ENCODE data around the gene SDK1.

SDK1 gene

GRCh38 chr7:4097001-4097609, 796.1 kb downstream of the SDK1 start:
- no peak for DNase-seq

GRCh38 chr7:4098169-4098568, 797.1 kb downstream of the SDK1 start:
- DNase-seq = no peak

GRCh38 chr7:4099651-4100050, 798.6 kb downstream of the SDK1 start:
- DNase-seq = no peak

GRCh38 chr7:4100148-4100547, 799.1 kb downstream of the SDK1 start:
- DNase-seq = no peak

- DNase-seq = no peak
Measured at GRCh38 chr7:4100691-4101090, 799.6 kb downstream of the SDK1 start.

GRCh38 chr7:4102231-4102841, 801.3 kb downstream of the SDK1 start:
- no peak for DNase-seq

GRCh38 chr7:4103352-4104091, 802.5 kb downstream of the SDK1 start:
- no peak for DNase-seq

- no peak for DNase-seq
Measured at GRCh38 chr7:4107839-4108238, 806.8 kb downstream of the SDK1 start.

- DNase-seq = no peak
Measured at GRCh38 chr7:4108951-4109350, 807.9 kb downstream of the SDK1 start.

- DNase-seq = no peak
Measured at GRCh38 chr7:4109481-4110110, 808.5 kb downstream of the SDK1 start.

GRCh38 chr7:4110438-4110837, 809.4 kb downstream of the SDK1 start:
- no peak for DNase-seq

GRCh38 chr7:4111166-4111565, 810.1 kb downstream of the SDK1 start:
- no peak for DNase-seq

- no peak for DNase-seq
Measured at GRCh38 chr7:4113271-4113670, 812.2 kb downstream of the SDK1 start.

GRCh38 chr7:4113976-4114375, 812.9 kb downstream of the SDK1 start:
- no peak for DNase-seq

- no peak for DNase-seq
Measured at GRCh38 chr7:4115442-4115841, 814.4 kb downstream of the SDK1 start.

- DNase-seq = no peak
Measured at GRCh38 chr7:4115941-4116610, 815.0 kb downstream of the SDK1 start.

GRCh38 chr7:4119848-4120247, 818.8 kb downstream of the SDK1 start:
- DNase-seq = no peak

GRCh38 chr7:4123346-4123745, 822.3 kb downstream of the SDK1 start:
- DNase-seq = no peak

- no peak for DNase-seq
Measured at GRCh38 chr7:4123823-4124222, 822.8 kb downstream of the SDK1 start.

GRCh38 chr7:4124556-4125477, 823.8 kb downstream of the SDK1 start:
- no peak for DNase-seq

GRCh38 chr7:4127909-4128560, 827.0 kb downstream of the SDK1 start:
- DNase-seq = no peak
